ENCODE data around the gene MYRFL. TPM values are rescaled to one million over a fixed set of nuclear protein-coding genes. Genes with fewer than 3 reads are reported as not detected.
"Not testable (repeated sequence)": the region's sequence is repeated elsewhere in the genome, so short reads cannot be mapped to it uniquely, and the experiment has no call there.

The MYRFL gene
- 0.13 TPM in 1 of 2 replicates, not detected in the other for total RNA-seq

DNA sequence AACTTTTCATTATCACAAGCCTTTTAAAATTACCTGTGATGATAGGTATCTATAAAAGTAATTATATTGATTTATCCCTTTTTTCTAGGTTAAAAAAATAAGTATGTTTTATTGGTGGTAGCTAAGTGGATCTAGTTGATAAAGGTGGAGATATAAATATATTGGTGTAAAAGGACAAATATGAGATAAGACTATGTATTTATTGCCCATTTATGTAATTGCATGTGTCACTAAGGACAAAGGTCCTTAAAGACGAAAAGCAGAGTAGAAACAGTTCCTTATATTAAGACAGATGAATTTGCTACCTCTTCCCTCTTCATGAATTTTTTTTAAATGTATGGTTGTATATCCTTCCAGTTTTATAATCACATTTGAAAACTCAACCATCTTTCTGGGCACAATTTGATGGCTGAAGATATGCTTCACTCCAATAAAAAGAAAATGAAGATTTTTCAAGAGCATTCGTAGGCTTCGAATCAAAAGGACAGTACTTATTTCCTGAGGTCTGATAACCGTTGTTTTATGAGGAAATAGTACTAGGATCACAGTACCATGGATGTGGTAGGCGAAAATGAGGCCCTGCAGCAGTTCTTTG, at the start of gene MYRFL:
Gene MYRFL (plus strand): TSS at position 262 of the 595 bp plus-strand sequence. CDS start 291 bp downstream, at position 553.
- DNase-seq (ENCODE audit: low read depth), result no peak
- H3K4me3 ChIP-seq (ENCODE audit: low read depth, low read length), result no peak within 1 kb of the TSS
- TF ChIP-seq, protein P1, sequence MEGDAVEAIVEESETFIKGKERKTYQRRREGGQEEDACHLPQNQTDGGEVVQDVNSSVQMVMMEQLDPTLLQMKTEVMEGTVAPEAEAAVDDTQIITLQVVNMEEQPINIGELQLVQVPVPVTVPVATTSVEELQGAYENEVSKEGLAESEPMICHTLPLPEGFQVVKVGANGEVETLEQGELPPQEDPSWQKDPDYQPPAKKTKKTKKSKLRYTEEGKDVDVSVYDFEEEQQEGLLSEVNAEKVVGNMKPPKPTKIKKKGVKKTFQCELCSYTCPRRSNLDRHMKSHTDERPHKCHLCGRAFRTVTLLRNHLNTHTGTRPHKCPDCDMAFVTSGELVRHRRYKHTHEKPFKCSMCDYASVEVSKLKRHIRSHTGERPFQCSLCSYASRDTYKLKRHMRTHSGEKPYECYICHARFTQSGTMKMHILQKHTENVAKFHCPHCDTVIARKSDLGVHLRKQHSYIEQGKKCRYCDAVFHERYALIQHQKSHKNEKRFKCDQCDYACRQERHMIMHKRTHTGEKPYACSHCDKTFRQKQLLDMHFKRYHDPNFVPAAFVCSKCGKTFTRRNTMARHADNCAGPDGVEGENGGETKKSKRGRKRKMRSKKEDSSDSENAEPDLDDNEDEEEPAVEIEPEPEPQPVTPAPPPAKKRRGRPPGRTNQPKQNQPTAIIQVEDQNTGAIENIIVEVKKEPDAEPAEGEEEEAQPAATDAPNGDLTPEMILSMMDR (IDR thresholded peaks at IDR 0.05; ENCODE audit: insufficient read depth, low read length, poor library complexity, severe bottlenecking), result no peak
- no peaks in the 10 kb centered on the region for H3K36me3 ChIP-seq (ENCODE audit: control insufficient read depth, insufficient read depth, low read length)
- H3K27me3 ChIP-seq (ENCODE audit: control insufficient read depth, insufficient read depth, low read length), result no peaks in the 10 kb centered on the region

GRCh38 chr12:69779928-69780327, 45.1 kb upstream of the MYRFL start:
- Histone ChIP-seq H3K4me3 (ENCODE audit: low read depth, low read length) (no peak overlapping the region), H3K27me3 (ENCODE audit: control insufficient read depth, insufficient read depth, low read length) (no peaks in the 10 kb centered on the region), H3K36me3 (ENCODE audit: control insufficient read depth, insufficient read depth, low read length) (no peaks in the 10 kb centered on the region)
- DNase-seq (ENCODE audit: low read depth), result no peak
- TF ChIP-seq, protein P1 (IDR thresholded peaks at IDR 0.05; ENCODE audit: insufficient read depth, low read length, poor library complexity, severe bottlenecking), result peak; percentile 30

GRCh38 chr12:69783365-69783764, 41.7 kb upstream of the MYRFL start:
- TF ChIP-seq, protein P1 (IDR thresholded peaks at IDR 0.05; ENCODE audit: insufficient read depth, low read length, poor library complexity, severe bottlenecking), result no peak
- no peaks in the 10 kb centered on the region for H3K36me3 ChIP-seq (ENCODE audit: control insufficient read depth, insufficient read depth, low read length)
- no peak overlapping the region for H3K4me3 ChIP-seq (ENCODE audit: low read depth, low read length)
- no peak for DNase-seq (ENCODE audit: low read depth)
- no peaks in the 10 kb centered on the region for H3K27me3 ChIP-seq (ENCODE audit: control insufficient read depth, insufficient read depth, low read length)

DNA sequence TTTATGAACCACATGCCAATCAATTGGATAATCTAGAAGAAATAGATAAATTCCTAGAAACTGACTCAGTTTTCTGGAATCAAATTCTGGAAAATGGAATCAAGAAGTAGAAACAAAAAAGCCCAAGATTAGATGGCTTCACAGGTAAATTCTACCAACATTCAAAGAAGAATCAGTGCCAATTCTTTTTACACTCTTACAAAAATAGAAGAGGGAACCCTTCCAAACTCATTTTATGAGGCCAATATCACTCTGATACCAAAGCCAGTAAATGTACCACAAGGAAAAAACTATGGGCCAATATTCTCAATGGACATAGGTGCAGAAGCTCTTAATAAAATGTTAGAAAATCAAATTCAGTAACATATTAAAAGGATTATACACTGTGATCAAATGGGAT, 35.7 kb upstream of the MYRFL start:
- Histone ChIP-seq H3K27me3 (ENCODE audit: control insufficient read depth, insufficient read depth, low read length) (no peaks in the 10 kb centered on the region), H3K36me3 (ENCODE audit: control insufficient read depth, insufficient read depth, low read length) (no peaks in the 10 kb centered on the region), H3K4me3 (ENCODE audit: low read depth, low read length) (no peak overlapping the region)
- DNase-seq (ENCODE audit: low read depth), result no peak
- TF ChIP-seq, protein P1 (IDR thresholded peaks at IDR 0.05; ENCODE audit: insufficient read depth, low read length, poor library complexity, severe bottlenecking), result no peak

GRCh38 chr12:69792533-69792932, 32.5 kb upstream of the MYRFL start:
- no peaks in the 10 kb centered on the region for H3K36me3 ChIP-seq (ENCODE audit: control insufficient read depth, insufficient read depth, low read length)
- H3K4me3 ChIP-seq (ENCODE audit: low read depth, low read length), result no peak overlapping the region
- DNase-seq (ENCODE audit: low read depth), result no peak
- TF ChIP-seq, protein P1 (IDR thresholded peaks at IDR 0.05; ENCODE audit: insufficient read depth, low read length, poor library complexity, severe bottlenecking), result no peak
- no peaks in the 10 kb centered on the region for H3K27me3 ChIP-seq (ENCODE audit: control insufficient read depth, insufficient read depth, low read length)

DNA sequence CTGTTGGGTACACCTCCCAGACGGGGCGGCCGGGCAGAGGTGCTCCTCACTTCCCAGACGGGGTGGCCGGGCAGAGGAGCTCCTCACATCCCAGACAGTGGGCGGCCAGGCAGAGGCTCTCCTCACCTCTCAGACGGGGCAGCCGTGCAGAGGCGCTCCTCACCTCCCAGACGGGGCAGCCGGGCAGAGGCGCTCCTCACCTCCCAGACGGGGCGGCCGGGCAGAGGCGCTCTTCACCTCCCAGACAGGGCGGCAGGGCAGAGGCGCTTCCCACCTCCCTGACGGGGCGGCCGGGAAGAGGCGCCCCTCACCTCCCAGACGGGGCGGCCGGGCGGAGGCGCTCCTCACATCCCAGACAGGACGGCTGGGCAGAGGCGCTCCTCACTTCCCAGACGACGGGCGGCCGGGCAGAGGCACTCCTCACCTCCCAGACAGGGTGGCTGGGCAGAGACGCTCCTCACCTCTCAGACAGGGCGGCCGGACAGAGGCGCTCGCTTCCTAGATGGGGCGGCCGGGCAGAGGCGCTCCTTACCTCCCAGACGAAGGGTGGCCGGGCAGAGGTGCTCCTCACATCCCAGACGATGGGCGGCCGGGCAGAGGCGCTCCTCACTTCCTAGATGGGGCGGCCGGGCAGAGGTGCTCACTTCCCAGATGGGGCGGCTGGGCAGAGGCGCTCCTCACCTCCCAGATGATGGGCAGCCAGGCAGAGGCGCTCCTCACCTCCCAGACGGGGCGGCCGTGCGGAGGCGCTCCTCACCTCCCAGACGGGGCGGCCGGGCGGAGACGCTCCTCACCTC, 17.7 kb upstream of the MYRFL start:
- H3K36me3 ChIP-seq (ENCODE audit: control insufficient read depth, insufficient read depth, low read length); H3K4me3 ChIP-seq (ENCODE audit: low read depth, low read length); H3K27me3 ChIP-seq (ENCODE audit: control insufficient read depth, insufficient read depth, low read length); DNase-seq (ENCODE audit: low read depth): not testable (repeated sequence)

Data from kidney epithelial cell (primary cell).